Neuronal stem cell (in vitro differentiated cells): Measurements from ENCODE around the gene UTS2B.

Source experiments
- DNase-seq: peaks from one replicate; pipeline ENCODE4 v3.0.0-alpha.2; 2013; ENCODE audit warnings: low spot score
- H2AFZ ChIP-seq: one replicate; pipeline ENCODE4 v1.6.1; 2013; ENCODE audit warnings: mild to moderate bottlenecking, low read length, inconsistent platforms
- H2AK5ac ChIP-seq: 2 replicates; pipeline ENCODE4 v1.6.1; 2013; ENCODE audit warnings: low read depth, mild to moderate bottlenecking, inconsistent platforms, low read length, moderate library complexity, mixed read lengths
- H2BK120ac ChIP-seq: 2 replicates; pipeline ENCODE4 v1.6.1; 2013; ENCODE audit warnings: low read depth, mild to moderate bottlenecking, inconsistent platforms, low read length, moderate library complexity, mixed read lengths
- H2BK12ac ChIP-seq: one replicate; pipeline ENCODE4 v1.6.1; 2013; ENCODE audit warnings: low read length, inconsistent platforms
- H2BK15ac ChIP-seq: 2 replicates; pipeline ENCODE4 v1.6.1; 2013; ENCODE audit warnings: mild to moderate bottlenecking, low read length, inconsistent platforms, mixed read lengths
- H2BK5ac ChIP-seq: one replicate; pipeline ENCODE4 v1.6.1; 2013; ENCODE audit warnings: inconsistent platforms, mild to moderate bottlenecking, low read length, moderate library complexity
- H3K14ac ChIP-seq: one replicate; pipeline ENCODE4 v1.6.1; 2013; ENCODE audit warnings: low read length, inconsistent platforms
- H3K18ac ChIP-seq: 2 replicates; pipeline ENCODE4 v1.6.1; 2013; ENCODE audit warnings: low read length, inconsistent platforms
- H3K23ac ChIP-seq: 2 replicates; pipeline ENCODE4 v1.6.1; 2013; ENCODE audit warnings: low read depth, mild to moderate bottlenecking, mixed read lengths, low read length, inconsistent platforms; ENCODE audit not compliant: poor library complexity
- H3K27ac ChIP-seq: replicated peaks from 3 replicates; pipeline ENCODE4 v1.5.1; 2013; ENCODE audit warnings: low read length, inconsistent platforms
- H3K27me3 ChIP-seq, 3 experiments: 2 replicates each; pipeline ENCODE4 v1.6.1; 2013; ENCODE audit warnings: low read length in 3 of 3, mild to moderate bottlenecking in 2 of 3, inconsistent platforms in 1 of 3, low read depth in 1 of 3, mixed read lengths in 1 of 3, moderate library complexity in 1 of 3; ENCODE audit not compliant: control insufficient read depth in 3 of 3, insufficient read depth in 3 of 3
- H3K36me3 ChIP-seq, 2 donors: replicated peaks in 1 of 2; 2 replicates each; pipeline ENCODE4 v1.6.1; 2013; ENCODE audit warnings: low read length in 2 of 2; ENCODE audit not compliant: control insufficient read depth in 2 of 2, insufficient read depth in 2 of 2
- H3K4ac ChIP-seq: 2 replicates; pipeline ENCODE4 v1.6.1; 2013; ENCODE audit warnings: inconsistent platforms, mild to moderate bottlenecking, low read length, moderate library complexity
- H3K4me1 ChIP-seq, 2 donors: 1 replicate in 1 of 2; 2 replicates in 1 of 2; pipeline ENCODE4 v1.6.1; 2013; ENCODE audit warnings: low read length in 2 of 2, low read depth in 1 of 2; ENCODE audit not compliant: control insufficient read depth in 2 of 2, insufficient read depth in 1 of 2
- H3K4me2 ChIP-seq: one replicate; pipeline ENCODE4 v1.6.1; 2013; ENCODE audit warnings: mild to moderate bottlenecking, low read length, inconsistent platforms; ENCODE audit not compliant: insufficient read depth, poor library complexity, severe bottlenecking
- H3K4me3 ChIP-seq, 2 donors: 2 replicates each; pipeline ENCODE4 v1.5.1; 2013; ENCODE audit warnings: low read length in 2 of 2, mild to moderate bottlenecking in 2 of 2, inconsistent platforms in 1 of 2, moderate library complexity in 1 of 2
- H3K79me1 ChIP-seq: one replicate; pipeline ENCODE4 v1.6.1; 2013; ENCODE audit warnings: low read depth, mild to moderate bottlenecking, inconsistent platforms, low read length, moderate library complexity
- H3K9ac ChIP-seq: one replicate; pipeline ENCODE4 v1.6.1; 2013; ENCODE audit warnings: mild to moderate bottlenecking, low read depth, low read length, inconsistent platforms; ENCODE audit not compliant: poor library complexity
- H3K9me3 ChIP-seq, 2 donors: replicated peaks in 1 of 2; 2 replicates each; pipeline versions ENCODE3 to v1.6.1; 2013; ENCODE audit warnings: low read length in 2 of 2, mild to moderate bottlenecking in 2 of 2, inconsistent platforms in 1 of 2, low read depth in 1 of 2, mixed read lengths in 1 of 2, moderate library complexity in 1 of 2; ENCODE audit not compliant: control insufficient read depth in 2 of 2, insufficient read depth in 1 of 2
- H4K8ac ChIP-seq: one replicate; pipeline ENCODE4 v1.6.1; 2013; ENCODE audit warnings: low read depth, mild to moderate bottlenecking, inconsistent platforms, low read length, moderate library complexity
- H4K91ac ChIP-seq: one replicate; pipeline ENCODE4 v1.6.1; 2013; ENCODE audit warnings: low read length, low read depth, mild to moderate bottlenecking, inconsistent platforms; ENCODE audit not compliant: poor library complexity
- WGBS, 2 donors: extraction: QIAGEN DNeasy Blood & Tissue Kit; methylation state at CpG; one replicate each; pipeline ENCODE4 v1.1.7; 2013; ENCODE audit warnings: missing lambda C conversion rate in 2 of 2, mixed read lengths in 1 of 2; ENCODE audit not compliant: insufficient read length in 2 of 2, insufficient replicate concordance in 1 of 2; ENCODE audit errors: extremely low coverage in 2 of 2; 5-methylcytosine and 5-hydroxymethylcytosine counted together

UTS2B gene

DNA sequence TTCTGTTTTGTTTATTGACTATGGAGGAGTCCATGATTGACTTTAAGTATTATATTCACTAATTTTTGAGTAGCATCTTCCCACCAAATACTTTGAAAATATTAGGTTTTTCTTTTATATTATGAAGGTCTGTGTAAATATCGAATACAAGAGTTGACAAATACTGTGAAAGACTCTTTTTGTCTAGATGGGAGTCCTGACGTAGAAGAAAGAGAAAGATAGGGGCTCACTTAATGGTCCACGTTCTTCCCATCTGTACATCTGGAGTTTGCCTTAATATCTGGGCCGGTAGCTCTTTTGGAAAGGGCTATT lies 7.8 kb upstream of the UTS2B start:
- Histone ChIP-seq H3K4me1 (no peaks in the 10 kb centered on the region), H4K8ac (no peak overlapping the region), H2BK12ac (no peak overlapping the region), H2BK120ac (no peak overlapping the region), H3K79me1 (no peaks in the 10 kb centered on the region), H3K27me3 (no peaks in the 10 kb centered on the region), H2AFZ (no peak overlapping the region), H2AK5ac (no peak overlapping the region), H3K36me3 (no peaks in the 10 kb centered on the region), H3K4me3 (no peak overlapping the region), H2BK5ac (no peak overlapping the region), H2BK15ac (no peak overlapping the region), H3K23ac (no peak overlapping the region), H3K9ac (no peak overlapping the region), H4K91ac (no peak overlapping the region), H3K4me2 (no peak overlapping the region), H3K18ac (no peak overlapping the region), H3K27ac (no peak overlapping the region), H3K9me3 (peaks cover 0 to 3% of the 10 kb centered on the region in 2 donors), H3K4ac (no peak overlapping the region), H3K14ac (no peak overlapping the region)
- no CpG with 5 or more reads among the region's 4 CpGs for WGBS, 2 donors
- DNase-seq = no peak

- H2BK120ac ChIP-seq = no peak overlapping the region
- H3K9ac ChIP-seq = no peak overlapping the region
- no CpG with 5 or more reads among the region's 2 CpGs for WGBS, 2 donors
- H3K36me3 ChIP-seq = no peaks in the 10 kb centered on the region
- H3K4ac ChIP-seq = no peak overlapping the region
- H2BK5ac ChIP-seq = no peak overlapping the region
- no peaks in the 10 kb centered on the region for H3K79me1 ChIP-seq
- H3K27me3 ChIP-seq = no peaks in the 10 kb centered on the region
- H3K27ac ChIP-seq = no peak overlapping the region
- no peak overlapping the region for H3K4me2 ChIP-seq
- no peak overlapping the region for H2BK12ac ChIP-seq
- no peak for DNase-seq
- no peak overlapping the region for H2BK15ac ChIP-seq
- H2AFZ ChIP-seq = no peak overlapping the region
- H3K18ac ChIP-seq = no peak overlapping the region
- no peak overlapping the region for H2AK5ac ChIP-seq
- no peak overlapping the region for H3K23ac ChIP-seq
- H4K91ac ChIP-seq = no peak overlapping the region
- H3K4me3 ChIP-seq = no peak overlapping the region
- no peak overlapping the region for H3K14ac ChIP-seq
- H3K9me3 ChIP-seq = peaks cover 0 to 3% of the 10 kb centered on the region in 2 donors
- no peak overlapping the region for H4K8ac ChIP-seq
- peaks cover 1 to 4% of the 10 kb centered on the region in 2 donors for H3K4me1 ChIP-seq
Observed at GRCh38 chr3:191336833-191337232, 6.5 kb upstream of the UTS2B start.

DNA sequence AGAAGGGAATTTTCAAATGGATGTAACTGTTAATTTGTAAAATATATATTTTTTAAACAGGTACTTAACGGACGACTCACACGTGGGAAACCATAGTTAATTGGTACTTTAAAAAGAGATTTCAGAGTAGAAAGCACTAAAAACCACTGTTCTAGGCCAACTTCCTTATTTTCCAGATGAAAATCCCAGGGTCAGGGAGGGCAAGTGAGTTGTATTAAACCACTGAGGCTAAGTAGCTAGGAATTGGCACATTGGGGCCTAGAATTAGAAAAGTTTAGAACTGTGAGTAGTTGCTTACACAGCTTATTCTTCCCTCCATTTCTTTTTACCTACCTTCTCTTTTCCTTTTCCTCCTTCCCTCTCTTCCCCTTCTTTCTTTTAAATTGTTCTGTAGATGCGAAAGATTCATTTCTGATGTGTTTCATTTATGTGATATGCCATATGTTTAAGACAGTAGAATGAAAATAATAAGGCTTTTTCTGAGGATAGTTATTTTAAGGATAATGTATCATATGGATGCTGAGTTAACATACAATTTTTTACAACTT lies 4.1 kb upstream of the UTS2B start:
- no peak overlapping the region for H2BK15ac ChIP-seq
- no peak overlapping the region for H2BK12ac ChIP-seq
- H3K18ac ChIP-seq = no peak overlapping the region
- H4K91ac ChIP-seq = no peak overlapping the region
- no peak overlapping the region for H3K23ac ChIP-seq
- no peak overlapping the region for H3K4me3 ChIP-seq
- DNase-seq = no peak
- H2AFZ ChIP-seq = no peak overlapping the region
- no peak overlapping the region for H3K4ac ChIP-seq
- WGBS, 2 donors = no CpG with 5 or more reads among the region's 4 CpGs
- H3K4me1 ChIP-seq = peaks cover 6 to 10% of the 10 kb centered on the region in 2 donors
- no peaks in the 10 kb centered on the region for H3K79me1 ChIP-seq
- H3K14ac ChIP-seq = no peak overlapping the region
- H3K9ac ChIP-seq = no peak overlapping the region
- H3K27ac ChIP-seq = no peak overlapping the region
- H3K27me3 ChIP-seq = no peaks in the 10 kb centered on the region
- no peak overlapping the region for H3K4me2 ChIP-seq
- peaks cover 0 to 3% of the 10 kb centered on the region in 2 donors for H3K9me3 ChIP-seq
- no peak overlapping the region for H2BK5ac ChIP-seq
- no peak overlapping the region for H4K8ac ChIP-seq
- H2BK120ac ChIP-seq = no peak overlapping the region
- H2AK5ac ChIP-seq = no peak overlapping the region
- H3K36me3 ChIP-seq = no peaks in the 10 kb centered on the region

GRCh38 chr3:191333298-191333880 lies 3.1 kb upstream of the UTS2B start:
- H3K9ac ChIP-seq = no peak overlapping the region
- no peak overlapping the region for H3K23ac ChIP-seq
- H3K36me3 ChIP-seq = no peaks in the 10 kb centered on the region
- no peak for DNase-seq
- no peak overlapping the region for H2BK120ac ChIP-seq
- H2BK15ac ChIP-seq = no peak overlapping the region
- H3K79me1 ChIP-seq = no peaks in the 10 kb centered on the region
- H2BK5ac ChIP-seq = no peak overlapping the region
- H3K4me1 ChIP-seq = peaks cover 10 to 14% of the 10 kb centered on the region in 2 donors
- H3K9me3 ChIP-seq = peaks cover 0 to 3% of the 10 kb centered on the region in 2 donors
- H3K4ac ChIP-seq = no peak overlapping the region
- no CpG with 5 or more reads among the region's 3 CpGs for WGBS, 2 donors
- H3K4me3 ChIP-seq = no peak overlapping the region
- no peak overlapping the region for H2AK5ac ChIP-seq
- no peak overlapping the region for H3K18ac ChIP-seq
- no peak overlapping the region for H3K27ac ChIP-seq
- no peak overlapping the region for H4K91ac ChIP-seq
- H2BK12ac ChIP-seq = no peak overlapping the region
- H3K14ac ChIP-seq = no peak overlapping the region
- no peak overlapping the region for H4K8ac ChIP-seq
- H3K27me3 ChIP-seq = no peaks in the 10 kb centered on the region
- H3K4me2 ChIP-seq = no peak overlapping the region
- no peak overlapping the region for H2AFZ ChIP-seq
